RWPE1 (cell line): ENCODE data around the gene MYO1D.

Experiments used
- CTCF ChIA-PET: fragments of 350-600 bp; sonication (Branson Sonifier 250); formaldehyde crosslinking; extraction: SDS; loops from one replicate; lab custom pipeline; 2021; lab: Yijun Ruan, JAX
- POLR2A ChIA-PET: fragments of 400-600 bp; formaldehyde crosslinking; extraction: SDS; loops from one replicate; lab custom pipeline; 2020; ENCODE audit warnings: antibody characterized with exemption; ENCODE audit not compliant: low non-redundant PET; lab: Yijun Ruan, JAX
- DNase-seq: peaks from one replicate; pipeline ENCODE4 v3.0.0; 2012; ENCODE audit warnings: low spot score
- H3K27ac ChIP-seq: fragments of 450-650 bp; 2 replicates; pipeline ENCODE4 v1.5.1; 2017
- CTCF ChIP-seq: fragments of 450-650 bp; conservative IDR thresholded peaks from 2 replicates; pipeline ENCODE4 v1.5.1; 2017; ENCODE audit warnings: low read depth, mild to moderate bottlenecking

Gene MYO1D

GRCh38 chr17:32695864-32696263, 181.1 kb downstream of the MYO1D start:
- H3K27ac ChIP-seq, result no peak overlapping the region
- no peak for DNase-seq
- ChIA-PET CTCF (interaction anchor here (0.7 kb wide), 1 partner anchor 107 kb away, joined by 3 read pairs; no protein-coding TSS in a partner anchor), POLR2A (no interaction called here)
- TF ChIP-seq CTCF, result no peak

- no peak for TF ChIP-seq CTCF
- ChIA-PET CTCF (interaction anchor here (0.6 kb wide), 2 partner anchors 69 to 1030 kb away, joined by 6 to 8 read pairs; no protein-coding TSS in a partner anchor), POLR2A (no interaction called here)
- H3K27ac ChIP-seq, result no peak overlapping the region
- DNase-seq, result no peak
Observed at GRCh38 chr17:32693194-32693897, 183.6 kb downstream of the MYO1D start.

GRCh38 chr17:32692179-32692578, 184.7 kb downstream of the MYO1D start:
- ChIA-PET CTCF (interaction anchor here (0.7 kb wide), 1 partner anchor 52 kb away, joined by 3 read pairs; no protein-coding TSS in a partner anchor), POLR2A (no interaction called here)
- no peak for TF ChIP-seq CTCF
- no peak overlapping the region for H3K27ac ChIP-seq
- DNase-seq, result no peak

GRCh38 chr17:32689348-32689747, 187.6 kb downstream of the MYO1D start:
- ChIA-PET POLR2A (no interaction called here), CTCF (no interaction called here)
- no peak for DNase-seq

GRCh38 chr17:32688221-32688620, 188.7 kb downstream of the MYO1D start:
- POLR2A ChIA-PET, result no interaction called here
- H3K27ac ChIP-seq, result no peak overlapping the region
- CTCF ChIA-PET, result interaction anchor here (0.5 to 0.9 kb wide), 2 partner anchors 336 to 1825 kb away, joined by 4 read pairs; no protein-coding TSS in a partner anchor
- no peak for DNase-seq
- TF ChIP-seq CTCF, result no peak

More at GRCh38 chr17:32689348-32689747, 187.6 kb downstream of the MYO1D start:
- no peak overlapping the region for H3K27ac ChIP-seq
- no peak for TF ChIP-seq CTCF

- ChIA-PET CTCF (no interaction called here), POLR2A (no interaction called here)
- peak overlapping the region; percentile 78 for H3K27ac ChIP-seq
- no peak for TF ChIP-seq CTCF
- peak; percentile 8 for DNase-seq
Observed at GRCh38 chr17:32684087-32684958, 192.6 kb downstream of the MYO1D start.
